IPS-NIHi7 (cell line): ENCODE data around the gene LAMB3.

Experiments
- DNase-seq: peaks from one replicate; pipeline ENCODE4 v3.0.0; 2012; ENCODE audit warnings: mixed read lengths; ENCODE audit errors: extremely low spot score

LAMB3 gene

GRCh38 chr1:209595599-209596285, 56.5 kb downstream of the LAMB3 start:
- DNase-seq = no peak

DNA sequence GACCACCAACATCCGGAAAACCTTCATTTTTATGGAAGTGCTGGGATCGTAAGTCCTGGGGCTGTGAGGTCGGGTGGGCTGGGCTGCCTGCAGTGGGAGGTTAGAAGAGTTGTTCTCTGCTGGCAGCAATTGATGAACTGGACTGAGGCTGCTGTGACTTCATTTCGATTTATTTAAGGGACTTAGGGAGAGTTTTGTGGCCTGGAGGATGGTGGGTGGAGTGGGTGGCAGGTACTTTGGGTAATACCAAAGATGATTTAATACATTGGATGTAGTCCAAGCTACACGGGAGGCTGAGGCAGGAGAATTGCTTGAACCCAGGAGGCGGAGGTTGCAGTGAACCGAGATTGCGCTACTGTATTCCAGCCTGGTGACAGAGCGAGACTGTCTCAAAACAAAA, 57.2 kb downstream of the LAMB3 start:
- DNase-seq = no peak

DNA sequence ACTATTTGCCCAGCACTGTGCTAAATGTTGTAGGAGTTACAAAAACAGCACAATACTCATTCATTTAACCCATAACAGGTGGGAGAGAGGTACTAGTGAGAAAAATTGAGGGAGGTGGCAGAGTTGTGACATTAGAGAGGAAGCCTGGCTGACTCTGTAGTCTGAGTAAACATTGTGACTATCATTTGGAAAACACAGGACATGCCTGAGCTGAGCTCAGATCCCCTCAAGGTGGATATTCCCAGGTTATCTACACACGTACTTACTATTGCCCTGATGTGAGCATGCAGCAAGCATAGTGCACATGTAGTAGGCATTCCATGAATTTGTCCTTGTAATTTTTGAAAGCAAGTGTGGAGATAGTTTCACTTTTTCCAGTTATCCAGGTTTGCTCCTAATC, 57.8 kb downstream of the LAMB3 start:
- DNase-seq = no peak

GRCh38 chr1:209593747-209594146, 58.5 kb downstream of the LAMB3 start:
- no peak for DNase-seq

- peak; percentile 63 for DNase-seq
Observed at GRCh38 chr1:209590405-209590804, 61.8 kb downstream of the LAMB3 start.

DNA sequence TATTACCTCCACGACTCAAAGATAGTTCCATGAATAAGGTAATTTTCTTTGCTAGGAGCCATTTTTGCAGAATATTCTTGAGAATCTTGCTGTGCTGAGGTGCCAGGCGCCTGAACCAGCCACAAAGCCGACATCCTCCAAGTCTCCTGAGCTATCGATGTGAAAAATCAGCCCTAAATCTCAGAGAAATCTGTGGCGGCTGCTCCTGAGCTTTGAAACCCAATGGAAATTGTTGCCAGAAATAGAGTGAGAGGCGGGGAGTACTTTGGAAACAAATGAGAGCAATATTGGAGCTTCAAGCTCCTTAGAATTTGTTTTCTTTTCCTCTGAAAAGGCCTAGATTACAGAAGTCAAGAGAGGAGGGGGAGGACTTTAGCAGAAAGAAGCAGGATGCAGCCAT, 62.4 kb downstream of the LAMB3 start:
- no peak for DNase-seq

DNA sequence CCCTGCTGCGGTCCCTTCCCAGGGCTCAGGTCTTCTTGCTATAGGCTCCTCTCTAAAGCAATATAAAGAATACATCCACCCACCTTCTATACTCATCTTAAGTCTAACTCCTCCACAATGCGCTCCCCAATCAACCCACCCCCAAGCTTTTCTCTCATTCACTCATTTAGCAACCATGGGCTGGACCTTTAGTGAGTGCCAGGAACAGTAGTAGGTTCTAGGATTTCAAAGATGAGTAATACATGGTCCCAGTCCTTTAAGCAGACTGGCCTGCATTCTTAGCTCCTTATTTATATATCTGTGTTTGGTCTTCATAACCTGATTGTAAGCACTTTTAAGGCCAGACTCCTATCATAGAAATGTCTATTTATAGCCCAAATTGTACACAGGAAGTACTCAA, 62.8 kb downstream of the LAMB3 start:
- DNase-seq = no peak

DNA sequence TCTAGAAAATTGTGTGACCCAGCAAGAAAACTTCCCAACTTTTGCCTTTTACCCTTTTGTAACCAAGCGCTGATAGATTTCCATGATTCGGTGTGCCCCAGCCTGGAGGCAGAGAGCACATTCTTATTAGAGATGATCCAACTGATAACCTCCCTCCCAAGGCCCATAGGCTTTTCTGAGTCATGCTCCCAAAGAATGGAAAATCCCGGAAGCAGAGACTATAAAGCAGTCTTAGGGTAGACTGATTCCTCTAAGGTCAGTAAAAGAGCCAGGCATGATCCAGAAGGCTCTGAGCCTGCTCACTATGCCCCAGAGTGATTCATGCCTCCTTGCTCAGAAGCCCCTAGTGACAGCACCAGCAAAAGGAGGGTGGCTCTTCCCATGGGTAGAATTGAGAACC, 64.4 kb downstream of the LAMB3 start:
- no peak for DNase-seq

DNA sequence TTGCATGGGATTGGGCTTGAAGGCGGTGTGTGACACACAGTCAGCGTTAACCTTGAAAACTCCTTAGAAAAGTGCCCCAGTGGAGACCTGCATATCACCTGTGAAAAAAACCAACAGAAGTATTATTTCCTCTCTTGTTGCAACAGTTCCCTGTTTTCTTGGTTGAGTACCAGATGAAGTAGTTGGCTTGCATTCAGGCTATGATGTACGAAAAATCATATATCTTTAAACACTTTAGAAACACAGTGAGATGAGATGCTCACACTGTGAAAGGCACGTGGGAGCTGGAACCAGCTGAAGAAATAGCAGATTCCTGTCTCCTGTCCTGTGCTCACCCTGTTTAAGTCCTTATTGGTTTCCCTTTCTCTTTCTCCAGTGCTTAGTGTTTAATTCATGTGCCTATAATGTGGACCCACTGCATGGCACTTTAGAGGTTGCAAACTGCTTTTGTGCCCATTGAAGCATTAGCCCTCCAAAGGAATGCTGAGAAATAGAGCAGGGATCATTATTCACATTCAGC, 65.9 kb downstream of the LAMB3 start:
- no peak for DNase-seq

GRCh38 chr1:209585672-209586071, 66.6 kb downstream of the LAMB3 start:
- DNase-seq = peak; percentile 66

- DNase-seq = no peak
Observed at GRCh38 chr1:209585197-209585596, 67.0 kb downstream of the LAMB3 start.

DNA sequence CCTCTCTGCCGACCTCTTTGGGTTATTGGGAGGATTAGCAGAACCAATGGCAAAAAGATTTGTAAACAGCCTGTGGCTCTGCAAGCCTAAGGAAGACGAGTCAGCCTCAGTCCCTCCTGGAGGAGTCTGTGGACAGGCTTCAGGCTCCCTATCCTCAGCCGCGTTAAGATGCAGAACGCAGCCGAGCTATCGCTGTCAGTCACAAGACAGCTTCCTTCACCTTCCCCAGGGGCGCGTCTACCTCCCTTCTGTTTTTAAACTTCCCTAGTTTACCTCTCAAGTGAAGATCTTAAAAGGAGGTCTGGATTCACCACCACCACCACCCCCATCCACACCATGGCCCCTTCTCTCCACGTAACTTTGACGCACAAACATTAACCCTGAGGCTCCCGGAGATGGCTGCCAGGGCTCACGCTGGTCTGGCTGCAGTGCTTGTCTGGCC, 68.0 kb downstream of the LAMB3 start:
- no peak for DNase-seq

GRCh38 chr1:209583408-209583807, 68.8 kb downstream of the LAMB3 start, which contains the start of gene CAMK1G:
TSS of gene CAMK1G (plus strand) at chr1:209583714. CDS start at chr1:209594984, 11,270 bp downstream.
- DNase-seq = peak; percentile 71

DNA sequence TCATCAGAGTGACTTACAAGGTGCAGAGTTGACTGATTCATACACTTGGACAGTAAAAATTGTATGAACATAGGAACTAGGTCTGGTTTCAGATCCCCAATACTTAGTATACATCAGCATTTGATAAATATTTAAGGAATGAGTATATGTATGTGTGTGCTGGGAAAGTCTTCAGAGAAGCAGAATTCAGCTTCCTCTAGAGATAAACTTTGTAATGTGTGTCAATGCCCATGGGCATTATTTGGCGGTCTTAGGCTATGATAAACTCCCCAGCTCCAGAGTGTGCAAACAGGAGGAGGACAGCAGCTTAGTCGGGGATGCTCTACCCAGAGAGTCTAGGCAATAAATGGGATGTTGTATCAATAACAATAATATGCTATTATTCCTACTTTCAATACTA, 71.6 kb downstream of the LAMB3 start:
- DNase-seq = no peak

GRCh38 chr1:209577346-209577745, 74.9 kb downstream of the LAMB3 start:
- DNase-seq = no peak

- peak; percentile 88 for DNase-seq
Observed at GRCh38 chr1:209576392-209577197, 75.6 kb downstream of the LAMB3 start.

GRCh38 chr1:209570743-209571142, 81.5 kb downstream of the LAMB3 start:
- DNase-seq = no peak

DNA sequence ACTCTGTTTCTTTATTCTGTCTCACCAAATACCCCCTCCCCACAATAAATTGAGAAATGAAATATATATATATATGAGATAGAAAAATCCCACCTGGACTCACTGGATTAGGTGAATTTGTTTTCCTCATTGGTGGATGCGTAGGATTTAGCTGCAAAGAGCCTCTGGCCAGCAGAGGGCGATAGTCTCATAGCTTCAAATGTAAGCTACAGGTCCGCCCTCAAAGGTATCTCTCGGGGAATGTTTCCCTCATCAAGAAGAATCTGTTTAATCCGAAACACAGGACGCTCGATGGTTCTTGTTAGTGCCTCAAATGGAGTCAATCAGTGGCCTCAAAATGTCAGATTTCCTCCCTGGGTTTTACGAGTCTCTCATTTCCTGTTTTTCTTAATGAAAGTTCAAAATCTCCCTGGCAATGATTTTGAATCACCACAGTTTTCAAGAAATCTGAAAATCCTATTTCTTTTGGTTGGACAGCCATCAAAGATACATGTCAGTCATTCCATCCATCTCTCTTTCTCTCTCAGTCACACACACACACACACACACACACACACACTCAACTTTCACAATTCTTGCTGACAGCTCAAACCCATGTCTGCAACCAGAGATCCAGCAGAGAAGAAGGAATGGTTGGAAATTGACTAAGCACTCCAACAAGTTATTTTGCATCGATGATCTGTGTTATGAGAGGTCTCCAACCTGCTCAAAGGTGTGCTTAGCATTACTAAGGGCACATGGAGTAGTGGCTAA, 82.6 kb downstream of the LAMB3 start:
- DNase-seq = peak; percentile 77

DNA sequence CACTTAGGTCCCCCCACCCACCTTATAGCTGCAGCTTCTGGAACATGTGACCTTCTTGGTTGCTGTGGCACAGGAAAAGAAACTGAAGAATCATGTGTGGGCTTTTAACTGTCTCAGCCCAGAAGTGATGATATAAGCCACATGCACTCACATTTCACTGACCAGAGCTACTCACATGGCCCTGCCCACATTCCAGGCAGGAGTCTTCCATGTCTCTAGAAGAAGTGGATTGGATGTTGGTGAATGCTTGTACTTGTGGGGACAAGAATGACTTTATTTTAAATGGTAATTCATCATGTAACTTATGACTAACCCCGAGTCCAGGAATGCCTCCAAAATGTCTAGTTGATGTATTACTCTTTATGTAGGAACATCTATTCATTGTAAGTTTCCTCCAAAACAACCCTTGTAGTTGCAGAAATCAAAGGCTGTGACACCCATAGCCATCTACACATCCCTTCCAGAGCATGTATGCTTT, 84.5 kb downstream of the LAMB3 start:
- DNase-seq = no peak

- DNase-seq = peak; percentile 86
Observed at GRCh38 chr1:209565759-209566678, 86.2 kb downstream of the LAMB3 start.
